GM23338 (cell line): ENCODE data around the gene OR2T5. TPM values are rescaled to one million over a fixed set of nuclear protein-coding genes. Genes with fewer than 3 reads are reported as not detected.
"Not testable (repeated sequence)": the region's sequence is repeated elsewhere in the genome, so short reads cannot be mapped to it uniquely, and the experiment has no call there.

ENCODE experiments used
- ATAC-seq: fragments of 200-7000 bp; cut with Tn5 transposase; 3 replicates; pipeline ENCODE4 v1.9.1; 2020
- DNase-seq: peaks from one replicate; pipeline ENCODE4 v3.0.0-alpha.2; 2015; ENCODE audit warnings: low spot score
- H2AFZ ChIP-seq: fragments of 200-600 bp; sonication (generic); 2 replicates; pipeline ENCODE4 v1.8.0; 2016; ENCODE audit warnings: antibody characterized with exemption, mild to moderate bottlenecking, moderate library complexity
- H3F3A ChIP-seq: fragments of 200-600 bp; sonication (generic); replicated peaks from 2 replicates; pipeline ENCODE4 v1.8.0; 2017; ENCODE audit warnings: antibody characterized with exemption, mixed run types, low read depth
- H3K27ac ChIP-seq: fragments of 200-600 bp; sonication (generic); 2 replicates; pipeline ENCODE4 v1.6.1; 2016; ENCODE audit warnings: low read depth
- H3K27me3 ChIP-seq: fragments of 200-600 bp; sonication (generic); 2 replicates; pipeline ENCODE4 v1.8.0; 2016; ENCODE audit warnings: mild to moderate bottlenecking, mixed run types, moderate library complexity; ENCODE audit not compliant: insufficient read depth
- H3K36me3 ChIP-seq: fragments of 200-600 bp; sonication (generic); 2 replicates; pipeline ENCODE4 v1.8.0; 2016; ENCODE audit warnings: mild to moderate bottlenecking; ENCODE audit not compliant: insufficient read depth
- H3K4me1 ChIP-seq: fragments of 200-600 bp; sonication (generic); 2 replicates; pipeline ENCODE4 v1.8.0; 2016; ENCODE audit warnings: mild to moderate bottlenecking, moderate library complexity; ENCODE audit not compliant: insufficient read depth
- H3K4me2 ChIP-seq: fragments of 200-600 bp; sonication (generic); 2 replicates; pipeline ENCODE4 v1.7.1; 2017; ENCODE audit warnings: mixed run types
- H3K4me3 ChIP-seq: fragments of 200-600 bp; sonication (generic); 2 replicates; pipeline ENCODE4 v1.6.1; 2016; ENCODE audit warnings: mixed run types
- H3K79me2 ChIP-seq: fragments of 200-600 bp; sonication (generic); replicated peaks from 2 replicates; pipeline ENCODE4 v1.8.0; 2017; ENCODE audit warnings: mild to moderate bottlenecking; ENCODE audit not compliant: insufficient read depth
- H3K9me2 ChIP-seq: fragments of 200-600 bp; sonication (generic); 2 replicates; pipeline ENCODE4 v1.8.0; 2017; ENCODE audit not compliant: insufficient read depth
- H4K20me1 ChIP-seq: fragments of 200-600 bp; sonication (generic); replicated peaks from 2 replicates; pipeline ENCODE4 v1.8.0; 2017; ENCODE audit warnings: mild to moderate bottlenecking; ENCODE audit not compliant: insufficient read depth
- H3K27ac Mint-ChIP-seq: 2 replicates; pipeline ENCODE4 v1.8.0; 2020; ENCODE audit warnings: inconsistent platforms, mild to moderate bottlenecking, moderate library complexity, mixed read lengths
- H3K27me3 Mint-ChIP-seq: 3 replicates; pipeline ENCODE4 v1.8.0; 2022; ENCODE audit warnings: low read depth, mild to moderate bottlenecking, moderate library complexity, mixed read lengths, inconsistent platforms; ENCODE audit not compliant: insufficient read depth, poor library complexity
- H3K36me3 Mint-ChIP-seq: 3 replicates; pipeline ENCODE4 v1.8.0; 2021; ENCODE audit warnings: low read depth, mild to moderate bottlenecking, inconsistent platforms, moderate library complexity, mixed read lengths
- H3K4me1 Mint-ChIP-seq: 3 replicates; pipeline ENCODE4 v1.8.0; 2020; ENCODE audit warnings: mild to moderate bottlenecking, inconsistent platforms, mixed read lengths
- H3K4me3 Mint-ChIP-seq: 3 replicates; pipeline ENCODE4 v1.8.0; 2021; ENCODE audit warnings: moderate library complexity, mild to moderate bottlenecking, inconsistent platforms, mixed read lengths
- H3K9me3 Mint-ChIP-seq: 3 replicates; pipeline ENCODE4 v1.8.0; 2020; ENCODE audit warnings: moderate library complexity, mild to moderate bottlenecking, inconsistent platforms, mixed read lengths
- long read RNA-seq: library from polyadenylated mRNA; unstranded; transcript quantifications from one replicate; pipeline ENCODE4 v2.0.0, GENCODE V29; 2020; ENCODE audit not compliant: unreplicated experiment
- polyA plus RNA-seq: library from polyadenylated mRNA; unstranded; fragments of >200 nt; fragmentation: Nextera tagmentation; extraction: Ambion mirVana; gene quantifications from 2 replicates; pipeline ENCODE4 v1.2.1, GENCODE V29; 2016
- total RNA-seq: library from RNA; depleted of rRNA; stranded (reverse); fragments of >200 nt; shearing (Covaris generic); gene quantifications from 2 replicates; pipeline ENCODE4 v1.2.3, GENCODE V29; 2014; rRNA removed

OR2T5 gene
- total RNA-seq (not detected in 2 replicates), polyA plus RNA-seq (not detected in 2 replicates)
- long read RNA-seq = 0 reads

GRCh38 chr1:248488289-248488688, at the start of gene OR2T5:
Gene OR2T5, plus strand, starts transcription at chr1:248488589. Its CDS starts 0 bp downstream, at chr1:248488589.
- H3K27me3 Mint-ChIP-seq, H3K9me3 Mint-ChIP-seq, H3K4me3 Mint-ChIP-seq, H3K4me1 ChIP-seq, H4K20me1 ChIP-seq, H3K4me3 ChIP-seq, DNase-seq, H3K27ac ChIP-seq, ATAC-seq, H3K9me2 ChIP-seq, H3K27ac Mint-ChIP-seq, H3K4me1 Mint-ChIP-seq, H3K36me3 ChIP-seq, H3K79me2 ChIP-seq, H3K4me2 ChIP-seq, H3K36me3 Mint-ChIP-seq, H2AFZ ChIP-seq, H3F3A ChIP-seq, H3K27me3 ChIP-seq: not testable (repeated sequence)

GRCh38 chr1:248438668-248439067, 49.7 kb upstream of the OR2T5 start:
- not testable (repeated sequence) for H3K27me3 ChIP-seq, H3K27me3 Mint-ChIP-seq, DNase-seq, H2AFZ ChIP-seq, H3K4me1 ChIP-seq, H3F3A ChIP-seq, H3K27ac ChIP-seq, H4K20me1 ChIP-seq, H3K36me3 Mint-ChIP-seq, H3K4me3 Mint-ChIP-seq, H3K27ac Mint-ChIP-seq, H3K9me2 ChIP-seq, H3K36me3 ChIP-seq, H3K79me2 ChIP-seq, H3K4me3 ChIP-seq, H3K4me2 ChIP-seq, H3K4me1 Mint-ChIP-seq, ATAC-seq
- peaks cover 65% of the 10 kb centered on the region for H3K9me3 Mint-ChIP-seq

GRCh38 chr1:248439283-248439682, 49.1 kb upstream of the OR2T5 start:
- H3K27me3 ChIP-seq, ATAC-seq, H3K27ac ChIP-seq, H3K27me3 Mint-ChIP-seq, H2AFZ ChIP-seq, H4K20me1 ChIP-seq, H3K79me2 ChIP-seq, H3K4me1 ChIP-seq, H3K9me2 ChIP-seq, H3K4me2 ChIP-seq, H3K4me3 Mint-ChIP-seq, H3K27ac Mint-ChIP-seq, H3K4me3 ChIP-seq, H3K4me1 Mint-ChIP-seq, DNase-seq, H3F3A ChIP-seq, H3K36me3 ChIP-seq, H3K36me3 Mint-ChIP-seq: not testable (repeated sequence)
- H3K9me3 Mint-ChIP-seq = peaks cover 70% of the 10 kb centered on the region

GRCh38 chr1:248442500-248443277, 45.7 kb upstream of the OR2T5 start:
- H3K27ac Mint-ChIP-seq, H3K27me3 Mint-ChIP-seq, H3K9me2 ChIP-seq, H3K79me2 ChIP-seq, H3K4me3 ChIP-seq, H3K27ac ChIP-seq, H3K4me3 Mint-ChIP-seq, H3F3A ChIP-seq, ATAC-seq, H3K4me1 ChIP-seq, H4K20me1 ChIP-seq, H3K27me3 ChIP-seq, H3K4me1 Mint-ChIP-seq, H3K4me2 ChIP-seq, H2AFZ ChIP-seq, DNase-seq, H3K36me3 ChIP-seq: not testable (repeated sequence)
- Mint-ChIP-seq H3K9me3 (peaks cover 82% of the 10 kb centered on the region), H3K36me3 (peaks cover 11% of the 10 kb centered on the region; the same call in 2 of the 3 replicates)

GRCh38 chr1:248444603-248445002, 43.8 kb upstream of the OR2T5 start:
- H3K79me2 ChIP-seq, H3K27me3 Mint-ChIP-seq, H3K4me3 Mint-ChIP-seq, DNase-seq, H3K36me3 ChIP-seq, H3K4me1 ChIP-seq, H3F3A ChIP-seq, H3K27ac ChIP-seq, ATAC-seq, H3K27me3 ChIP-seq, H3K27ac Mint-ChIP-seq, H3K4me2 ChIP-seq, H2AFZ ChIP-seq, H3K4me3 ChIP-seq, H3K9me2 ChIP-seq, H4K20me1 ChIP-seq, H3K4me1 Mint-ChIP-seq: not testable (repeated sequence)
- peaks cover 71% of the 10 kb centered on the region for H3K9me3 Mint-ChIP-seq
- H3K36me3 Mint-ChIP-seq = peaks cover 11% of the 10 kb centered on the region; the same call in 2 of the 3 replicates

- Mint-ChIP-seq H3K9me3 (peaks cover 69% of the 10 kb centered on the region), H3K36me3 (peaks cover 10% of the 10 kb centered on the region; the same call in 2 of the 3 replicates)
- H3K4me2 ChIP-seq, H3K9me2 ChIP-seq, H3K4me3 Mint-ChIP-seq, H3K36me3 ChIP-seq, H3F3A ChIP-seq, H3K4me1 Mint-ChIP-seq, H2AFZ ChIP-seq, H3K27ac ChIP-seq, H3K4me3 ChIP-seq, H4K20me1 ChIP-seq, ATAC-seq, H3K27me3 Mint-ChIP-seq, H3K4me1 ChIP-seq, H3K27me3 ChIP-seq, H3K79me2 ChIP-seq, DNase-seq, H3K27ac Mint-ChIP-seq: not testable (repeated sequence)
Observed at GRCh38 chr1:248445399-248445798, 43.0 kb upstream of the OR2T5 start, which contains the start of gene OR2T2. Gene OR2T2, plus strand, starts transcription at chr1:248445637. Its CDS starts 7,161 bp downstream, at chr1:248452798.
